ENCODE data around the gene PKDCC.
A peak's percentile ranks its signal among the peaks of the same experiment; 100 is the strongest.

The PKDCC gene

DNA sequence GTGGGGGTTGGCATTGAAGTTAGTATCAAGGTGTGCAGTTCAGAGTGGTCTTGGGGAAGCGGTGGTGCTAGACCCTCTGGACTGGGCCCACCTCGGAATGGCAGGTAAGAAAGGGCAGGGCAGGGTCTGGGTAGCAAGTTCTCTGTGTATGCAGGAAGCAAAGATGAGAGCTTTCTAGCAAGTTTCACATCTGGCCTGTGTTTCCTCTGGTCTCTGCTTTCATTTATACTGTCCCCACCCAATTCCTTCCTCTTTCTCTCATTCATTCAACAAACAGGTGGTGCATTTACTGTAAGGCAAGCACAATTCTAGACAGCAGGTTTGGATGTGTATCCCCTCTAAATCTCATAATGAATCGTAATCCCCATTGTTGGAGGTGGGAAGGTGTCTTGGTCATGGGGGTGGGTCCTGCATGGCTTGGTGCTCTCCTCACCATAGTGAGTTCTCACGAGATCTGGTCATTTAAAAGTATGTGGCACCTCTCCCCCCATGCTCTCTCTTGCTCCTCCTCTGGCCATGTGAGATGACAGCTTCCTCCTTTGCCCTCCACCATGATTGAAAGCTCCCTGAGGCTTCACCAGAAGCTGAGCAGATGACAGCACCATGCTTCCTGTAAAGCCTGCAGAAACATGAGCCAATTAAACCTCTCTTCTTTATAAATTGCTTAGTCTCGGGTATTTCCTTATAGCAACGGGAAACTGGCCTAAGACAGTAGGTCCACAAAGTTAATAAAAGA lies 51.8 kb downstream of the PKDCC start:
- TF ChIP-seq, protein P1, sequence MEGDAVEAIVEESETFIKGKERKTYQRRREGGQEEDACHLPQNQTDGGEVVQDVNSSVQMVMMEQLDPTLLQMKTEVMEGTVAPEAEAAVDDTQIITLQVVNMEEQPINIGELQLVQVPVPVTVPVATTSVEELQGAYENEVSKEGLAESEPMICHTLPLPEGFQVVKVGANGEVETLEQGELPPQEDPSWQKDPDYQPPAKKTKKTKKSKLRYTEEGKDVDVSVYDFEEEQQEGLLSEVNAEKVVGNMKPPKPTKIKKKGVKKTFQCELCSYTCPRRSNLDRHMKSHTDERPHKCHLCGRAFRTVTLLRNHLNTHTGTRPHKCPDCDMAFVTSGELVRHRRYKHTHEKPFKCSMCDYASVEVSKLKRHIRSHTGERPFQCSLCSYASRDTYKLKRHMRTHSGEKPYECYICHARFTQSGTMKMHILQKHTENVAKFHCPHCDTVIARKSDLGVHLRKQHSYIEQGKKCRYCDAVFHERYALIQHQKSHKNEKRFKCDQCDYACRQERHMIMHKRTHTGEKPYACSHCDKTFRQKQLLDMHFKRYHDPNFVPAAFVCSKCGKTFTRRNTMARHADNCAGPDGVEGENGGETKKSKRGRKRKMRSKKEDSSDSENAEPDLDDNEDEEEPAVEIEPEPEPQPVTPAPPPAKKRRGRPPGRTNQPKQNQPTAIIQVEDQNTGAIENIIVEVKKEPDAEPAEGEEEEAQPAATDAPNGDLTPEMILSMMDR (IDR thresholded peaks at IDR 0.05; ENCODE audit: insufficient read depth, low read depth, low read length, missing control alignments) = no peak
- H3K4me3 ChIP-seq (ENCODE audit: low read depth, low read length) = no peak overlapping the region
- peak; percentile 55 for DNase-seq (ENCODE audit: low read depth)

DNA sequence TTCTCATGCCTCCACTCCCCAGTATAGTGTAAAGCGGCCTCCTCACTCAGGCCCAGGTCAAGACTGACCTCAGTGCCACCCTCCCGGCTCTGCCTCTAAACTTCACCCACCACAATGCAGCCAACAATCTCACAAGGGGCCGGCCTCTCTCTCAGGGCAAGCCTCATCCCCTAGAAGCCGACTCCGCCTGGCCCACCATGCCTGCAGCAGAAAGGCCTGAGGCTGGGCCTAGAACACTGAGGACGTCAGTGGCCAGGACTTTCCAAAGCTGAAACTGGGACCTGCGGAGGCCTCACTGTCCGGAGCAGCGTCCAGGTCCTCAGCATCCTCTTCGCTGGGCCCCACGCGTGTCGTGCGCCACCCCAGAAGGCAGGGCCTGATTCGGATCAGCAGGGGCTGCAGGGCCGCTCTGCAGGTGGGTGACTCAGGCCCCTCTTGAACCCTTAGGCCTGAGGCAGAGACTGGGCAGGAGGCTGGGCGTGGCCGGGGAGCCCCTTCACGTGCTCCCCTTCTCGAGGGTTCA lies 52.9 kb downstream of the PKDCC start:
- TF ChIP-seq, protein P1 (IDR thresholded peaks at IDR 0.05; ENCODE audit: insufficient read depth, low read depth, low read length, missing control alignments) = no peak
- DNase-seq (ENCODE audit: low read depth) = no peak
- peak overlapping the region; percentile 42 for H3K4me3 ChIP-seq (ENCODE audit: low read depth, low read length)

DNA sequence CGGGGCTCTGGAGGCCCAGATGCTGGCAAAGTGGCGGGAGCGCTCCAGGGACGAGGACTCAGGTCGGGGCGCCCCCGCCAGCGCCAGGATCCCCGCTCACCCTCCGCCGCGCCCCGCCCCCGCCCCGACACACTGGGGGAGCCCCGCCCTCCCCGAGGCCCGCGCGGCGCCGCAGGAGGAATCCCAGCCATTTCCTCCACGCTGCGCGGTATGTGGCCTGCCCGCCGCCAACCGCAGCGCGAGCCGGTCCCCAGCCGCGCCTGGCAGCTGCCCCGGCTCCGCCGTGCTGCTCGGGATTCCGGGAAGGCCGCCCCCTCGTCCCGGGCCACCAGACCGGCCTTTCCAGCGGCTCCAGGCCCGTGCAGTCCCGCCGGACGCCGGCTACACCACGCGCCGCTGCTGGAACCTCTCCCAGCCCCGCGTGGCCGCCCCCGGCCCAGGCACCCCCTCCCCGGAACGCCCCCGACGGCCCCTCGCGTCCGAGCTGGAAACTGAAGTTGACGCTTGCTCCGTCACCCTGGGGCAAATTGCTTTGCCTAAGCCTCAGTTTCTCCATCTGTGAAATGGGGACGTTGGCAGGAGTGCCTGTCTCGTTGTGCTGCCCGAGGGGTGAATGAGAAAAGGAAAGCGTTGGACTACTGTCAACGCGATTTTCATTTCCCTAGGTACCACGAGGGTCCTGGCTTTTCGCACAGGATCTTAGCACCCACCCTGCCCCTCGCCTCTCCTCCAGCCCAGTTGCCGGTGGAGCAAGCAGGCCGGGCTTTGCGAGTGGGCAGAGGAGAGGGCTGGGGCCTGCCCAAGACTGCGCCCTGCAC lies 53.6 kb downstream of the PKDCC start:
- DNase-seq (ENCODE audit: low read depth) = peak; percentile 58
- TF ChIP-seq, protein P1 (IDR thresholded peaks at IDR 0.05; ENCODE audit: insufficient read depth, low read depth, low read length, missing control alignments) = no peak
- peak overlapping the region; percentile 76 for H3K4me3 ChIP-seq (ENCODE audit: low read depth, low read length)

DNA sequence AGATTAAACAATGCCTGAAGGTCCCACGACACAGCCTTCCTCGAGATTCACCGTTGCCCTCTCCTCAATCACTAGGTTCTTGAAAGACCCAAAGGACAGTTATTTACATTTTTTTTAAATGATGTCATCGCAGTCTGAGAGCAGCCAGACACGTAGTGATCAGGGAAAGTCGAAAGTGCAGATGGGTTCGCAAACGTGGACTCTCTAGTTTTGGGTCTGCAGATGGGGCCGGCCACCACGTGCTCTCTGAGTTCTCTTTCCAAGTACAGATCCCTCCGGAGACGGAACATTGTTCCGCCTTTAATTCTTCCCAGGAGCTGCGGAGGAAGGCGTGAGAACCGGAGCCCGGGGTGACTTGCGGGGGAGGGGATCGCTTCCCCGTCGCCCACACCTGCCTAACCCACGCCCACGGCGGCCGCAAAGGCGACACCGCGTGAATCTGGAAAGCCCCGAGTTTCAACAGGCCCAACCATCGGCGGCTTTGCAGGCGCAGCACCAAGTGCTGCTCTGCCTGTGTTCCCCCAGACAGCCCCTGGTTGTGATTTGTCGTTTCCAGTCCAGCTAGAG lies 54.3 kb downstream of the PKDCC start:
- DNase-seq (ENCODE audit: low read depth) = peak; percentile 94
- H3K4me3 ChIP-seq (ENCODE audit: low read depth, low read length) = peak overlapping the region; percentile 76
- TF ChIP-seq, protein P1 (IDR thresholded peaks at IDR 0.05; ENCODE audit: insufficient read depth, low read depth, low read length, missing control alignments) = no peak

DNA sequence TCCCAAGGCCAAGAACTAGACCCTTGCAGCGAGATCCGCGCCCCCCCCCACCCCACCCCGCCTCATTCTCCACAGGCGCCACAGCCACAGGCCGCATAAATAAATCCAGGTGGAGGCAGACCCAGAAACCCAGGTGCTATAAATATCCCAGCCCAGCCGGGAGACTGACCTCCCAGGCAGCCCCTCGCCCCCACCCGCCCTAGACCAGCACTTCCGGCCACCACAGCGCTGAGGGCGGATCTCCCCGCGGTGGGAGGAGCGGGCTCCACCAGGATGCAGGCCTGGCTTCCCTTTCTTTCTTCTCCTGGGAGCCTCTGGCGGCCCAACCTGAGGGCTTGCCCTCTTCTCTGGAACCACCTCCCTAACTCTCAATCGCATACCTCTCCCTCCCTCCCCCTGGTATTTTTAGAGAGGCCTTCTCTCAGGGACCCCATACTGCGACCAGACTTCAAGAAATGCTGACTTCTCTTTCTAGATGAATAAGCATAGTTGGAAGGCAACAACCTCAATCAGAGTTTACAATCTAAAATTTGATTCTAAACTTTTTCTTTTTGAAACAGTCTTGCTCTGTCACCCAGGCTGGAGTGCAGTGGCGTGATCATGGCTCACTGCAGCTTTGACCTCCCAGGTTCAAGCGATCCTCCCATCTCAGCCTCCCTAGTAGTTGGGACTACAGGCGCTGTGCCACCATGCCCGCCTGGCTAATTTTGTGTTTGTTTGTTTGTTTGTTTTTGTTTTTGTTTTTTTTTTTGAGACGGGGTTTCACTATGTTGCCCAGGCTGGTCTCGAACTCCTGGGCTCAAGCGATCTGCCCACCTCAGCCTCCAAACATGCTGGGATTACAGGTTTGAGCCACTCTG lies 55.0 kb downstream of the PKDCC start:
- TF ChIP-seq, protein P1 (IDR thresholded peaks at IDR 0.05; ENCODE audit: insufficient read depth, low read depth, low read length, missing control alignments) = no peak
- DNase-seq (ENCODE audit: low read depth) = peak; percentile 71
- H3K4me3 ChIP-seq (ENCODE audit: low read depth, low read length) = peak overlapping the region; percentile 76

DNA sequence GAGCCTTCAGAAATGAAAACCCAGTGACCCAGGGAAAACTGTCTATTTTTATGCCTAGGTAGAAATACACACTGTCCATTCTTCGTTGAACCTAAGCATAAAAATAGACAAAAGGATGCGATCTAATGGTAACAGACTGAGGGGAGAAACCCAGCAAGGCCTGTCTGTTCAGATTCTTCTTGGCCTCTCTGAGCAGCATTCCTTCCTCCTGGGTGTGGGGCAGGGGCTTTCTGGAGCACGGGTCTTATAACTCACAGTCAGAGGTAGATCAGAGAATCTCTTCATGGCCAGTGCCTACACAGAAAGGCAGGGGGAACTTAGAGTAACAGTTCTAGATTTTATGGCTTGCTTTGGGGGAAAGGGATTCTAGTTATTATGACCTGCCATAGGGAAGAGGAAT lies 56.0 kb downstream of the PKDCC start:
- no peak overlapping the region for H3K4me3 ChIP-seq (ENCODE audit: low read depth, low read length)
- TF ChIP-seq, protein P1 (IDR thresholded peaks at IDR 0.05; ENCODE audit: insufficient read depth, low read depth, low read length, missing control alignments) = no peak
- DNase-seq (ENCODE audit: low read depth) = no peak
